HL-60/S4 (cell line): ENCODE data around the gene STRADB.
"Not testable (repeated sequence)": the region's sequence is repeated elsewhere in the genome, so short reads cannot be mapped to it uniquely, and the experiment has no call there.

Experiments
- in situ Hi-C: fragments of 300-500 bp; cut with MboI; formaldehyde crosslinking; loops from 2 replicates; pipeline ENCODE4 v1.14.3; 2022; ENCODE audit warnings: low sequenced_read_pairs

The STRADB gene

DNA sequence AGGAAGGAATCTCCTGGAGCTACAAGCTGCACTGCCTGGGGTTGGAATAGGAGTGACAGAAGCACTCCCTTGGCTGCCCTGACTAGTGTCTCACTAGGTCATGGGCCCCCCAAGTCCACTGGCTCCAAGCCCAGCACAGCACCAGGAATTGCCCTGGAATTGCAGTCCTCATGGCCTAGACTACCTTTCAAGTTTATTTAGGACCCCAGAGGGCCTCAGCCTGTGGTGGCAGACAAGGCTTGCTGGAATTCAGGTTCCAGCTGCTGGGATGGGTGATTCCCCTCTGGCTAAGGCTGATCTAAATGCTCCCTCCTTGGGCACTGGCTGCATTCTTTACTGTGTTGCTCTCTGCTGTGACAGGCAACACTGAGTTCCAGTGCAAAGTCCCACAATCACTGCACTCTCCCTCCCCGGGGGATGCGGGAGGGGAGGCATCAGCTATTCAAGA is 14.0 kb downstream of the STRADB start:
- in situ Hi-C loops = no loop called here

DNA sequence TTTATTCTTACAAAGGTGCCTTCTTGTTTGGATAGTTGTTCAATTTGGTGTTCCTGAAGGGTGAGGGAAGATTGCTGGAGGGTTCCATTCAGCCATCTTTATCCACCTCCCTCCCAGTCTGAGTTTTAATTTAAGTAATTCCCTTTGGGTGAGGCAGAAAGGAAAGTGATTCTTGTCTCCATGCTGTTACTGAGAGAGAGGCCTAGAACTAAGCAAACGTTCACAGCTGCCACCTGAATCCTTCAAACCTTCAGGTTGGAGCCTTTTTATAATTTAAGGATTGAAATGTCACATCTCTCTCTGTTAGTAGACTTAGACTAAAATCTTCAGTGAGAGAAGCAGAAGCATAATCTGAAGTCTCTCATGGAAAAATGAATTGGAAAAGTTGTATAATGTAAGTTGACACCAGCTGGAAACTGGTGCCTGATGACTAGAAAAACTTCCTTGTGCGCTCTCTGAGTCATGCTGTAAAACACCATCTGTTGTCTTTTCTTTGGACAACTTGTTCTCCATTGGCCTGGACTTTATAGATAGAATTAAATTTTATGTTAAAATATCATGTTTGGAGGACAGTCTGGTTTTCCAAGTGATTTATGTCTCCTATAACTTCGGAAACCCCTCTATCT is 14.6 kb downstream of the STRADB start:
- in situ Hi-C loops = no loop called here

DNA sequence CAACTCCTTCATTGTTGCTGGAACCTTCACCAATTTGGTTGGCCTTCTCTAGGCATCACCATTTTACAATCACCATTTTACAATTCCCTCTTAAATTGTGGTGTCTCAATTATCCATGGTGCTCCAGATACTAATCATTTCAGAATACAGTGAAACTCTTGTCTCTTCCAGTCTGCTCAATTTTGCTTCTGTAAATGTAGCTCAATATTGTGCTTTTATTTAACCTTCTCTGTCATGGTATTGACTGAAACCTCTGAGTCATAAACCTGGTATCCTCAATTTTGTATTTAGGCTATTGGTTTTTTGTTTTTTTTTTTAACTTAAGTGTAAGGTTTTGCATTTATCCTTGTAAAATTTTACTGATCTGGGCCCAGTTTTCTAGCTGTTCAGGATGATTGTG is 16.1 kb downstream of the STRADB start:
- in situ Hi-C loops = no loop called here

DNA sequence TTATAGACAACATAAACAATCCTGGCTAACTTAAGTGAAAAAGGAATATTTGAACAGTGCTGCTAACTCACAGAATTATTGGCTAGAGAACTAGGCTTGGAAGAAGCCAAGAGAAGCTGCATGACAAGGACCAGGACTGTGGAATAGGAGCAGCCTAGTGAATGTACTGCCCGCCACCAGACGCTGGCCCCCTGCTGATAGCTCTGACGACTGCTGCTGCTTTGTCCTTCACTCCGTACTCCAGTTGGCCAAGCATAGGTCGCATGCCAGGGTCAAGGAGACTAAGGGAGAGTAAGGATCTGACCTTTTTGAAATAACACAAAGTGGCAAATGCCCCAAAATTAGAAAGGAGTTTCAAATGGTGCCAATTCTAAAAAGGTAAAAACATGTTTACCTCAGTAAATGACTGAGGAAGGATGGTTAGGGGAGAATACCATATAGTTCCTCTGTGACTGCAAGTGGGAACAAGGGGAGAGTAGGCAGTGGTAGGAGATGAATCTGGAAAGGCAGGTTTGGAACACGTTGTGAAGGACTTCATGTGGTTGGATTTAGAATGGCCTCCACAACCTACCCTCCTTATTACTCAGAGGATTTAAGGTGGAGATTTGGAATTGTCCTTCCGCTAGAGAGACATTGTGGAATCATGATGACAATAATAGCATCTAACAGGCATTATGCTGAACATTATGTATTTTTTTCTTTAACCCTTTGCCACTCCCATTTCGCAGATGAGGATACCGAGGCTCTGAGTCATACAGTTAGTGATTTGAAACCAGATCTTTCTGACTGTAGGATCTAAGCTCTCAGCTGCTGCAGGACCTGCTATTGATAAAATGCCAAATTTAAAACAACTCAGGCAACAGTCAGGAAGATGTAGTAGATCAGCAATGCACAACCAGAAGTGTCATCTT is 19.5 kb downstream of the STRADB start:
- in situ Hi-C loops = no loop called here

DNA sequence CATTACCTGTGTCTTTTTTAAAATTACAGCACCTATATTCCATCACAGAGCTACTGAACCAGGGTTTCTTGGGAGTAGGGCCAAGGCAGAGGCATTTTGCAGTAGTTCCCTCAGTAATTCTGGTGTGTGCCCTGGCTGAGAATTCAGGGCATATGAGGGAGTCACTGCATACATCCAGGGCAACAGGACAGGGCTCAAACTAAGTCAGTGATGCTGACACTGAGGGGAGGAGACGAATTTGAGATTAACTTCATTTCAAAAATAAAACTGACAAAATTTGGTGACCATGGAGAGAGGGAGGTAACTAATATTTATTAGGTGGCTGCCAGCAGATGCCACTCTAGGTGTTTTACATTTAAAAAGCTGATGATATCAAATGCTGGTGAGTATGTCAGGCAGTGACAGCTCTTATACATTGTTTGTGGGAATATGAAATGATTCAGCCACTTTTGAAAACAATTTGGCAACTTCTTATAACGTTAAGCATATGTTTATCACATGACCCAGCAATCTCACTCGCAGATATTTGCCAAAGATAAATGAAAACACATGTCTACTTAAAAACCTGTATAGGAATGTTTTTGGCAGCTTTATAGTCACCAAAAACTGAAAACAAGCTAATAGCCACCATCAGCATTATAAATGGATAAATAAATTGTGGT is 20.3 kb downstream of the STRADB start:
- in situ Hi-C loops = no loop called here

DNA sequence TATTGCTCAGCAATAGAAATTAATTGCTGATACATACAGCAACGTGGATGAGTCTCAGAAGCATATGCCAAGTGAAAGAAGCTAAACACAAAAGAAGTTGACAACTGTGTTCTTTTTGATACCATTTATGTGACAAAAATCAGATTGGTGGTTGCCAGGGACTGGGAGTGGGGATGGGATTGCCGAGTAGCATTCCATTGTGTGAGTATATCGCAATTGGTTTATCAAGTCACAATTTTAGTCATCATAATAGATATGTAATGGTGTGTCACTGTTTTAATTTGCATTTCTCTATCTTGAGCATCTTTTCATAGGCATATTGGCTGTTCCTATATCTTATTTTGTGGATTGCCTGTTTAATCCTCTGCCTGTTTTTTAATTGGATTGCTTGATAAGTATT is 20.9 kb downstream of the STRADB start:
- in situ Hi-C loops = no loop called here

DNA sequence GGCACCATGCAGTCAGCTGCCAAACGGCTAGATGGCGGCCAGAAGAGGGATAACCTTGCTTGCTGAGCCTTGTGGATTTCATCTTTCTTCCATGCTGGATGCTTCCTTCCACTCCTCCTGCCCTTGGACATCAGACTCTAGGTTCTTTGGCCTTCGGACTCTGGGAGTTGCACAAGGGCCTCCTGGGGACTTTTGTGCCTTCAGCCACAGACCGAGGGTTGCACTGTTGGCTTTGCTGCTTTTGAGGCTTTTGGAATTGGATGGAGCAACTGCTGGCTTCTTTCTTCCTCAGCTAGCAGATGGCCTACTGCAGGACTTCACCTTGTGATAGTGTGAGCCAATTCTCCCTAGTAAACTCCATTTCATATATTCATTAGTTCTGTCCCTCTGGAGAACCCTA is 31.0 kb downstream of the STRADB start:
- in situ Hi-C loops = no loop called here

DNA sequence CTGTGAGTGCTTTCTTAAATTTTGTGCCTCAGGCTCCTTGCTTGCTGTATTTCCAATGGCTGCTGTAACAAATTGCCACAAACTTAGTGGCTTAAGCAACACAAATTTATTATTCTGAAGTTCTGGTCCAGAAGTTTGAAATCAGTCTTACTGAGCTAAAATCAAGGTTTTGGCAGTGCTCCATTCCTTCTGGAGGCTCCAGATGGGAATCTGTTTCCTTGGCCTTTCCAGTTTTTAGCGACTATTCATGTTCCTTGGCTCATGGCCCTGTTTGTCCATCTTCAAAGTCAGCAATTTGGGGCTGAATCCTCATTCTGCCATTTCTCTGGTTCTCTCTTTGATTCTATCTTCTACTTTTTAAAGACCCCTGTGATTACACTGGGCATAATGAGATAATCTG is 31.8 kb downstream of the STRADB start:
- in situ Hi-C loops = no loop called here

DNA sequence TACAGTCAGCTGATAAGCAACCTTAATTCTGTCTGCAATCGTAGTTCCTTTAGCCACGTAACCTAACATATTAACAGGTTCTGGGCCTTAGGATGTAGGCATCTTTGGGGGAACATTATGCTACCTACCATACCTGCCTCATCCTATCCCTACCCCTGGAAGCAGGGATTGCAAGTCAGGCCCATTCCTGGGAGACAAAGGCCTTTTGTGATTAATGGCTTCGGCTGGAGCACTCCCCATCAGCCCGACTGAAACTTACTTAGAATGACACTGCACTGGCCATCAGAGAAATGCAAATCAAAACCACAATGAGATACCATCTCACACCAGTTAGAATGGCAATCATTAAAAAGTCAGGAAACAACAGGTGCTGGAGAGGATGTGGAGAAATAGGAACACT is 32.2 kb downstream of the STRADB start:
- in situ Hi-C loops = not testable (repeated sequence)

DNA sequence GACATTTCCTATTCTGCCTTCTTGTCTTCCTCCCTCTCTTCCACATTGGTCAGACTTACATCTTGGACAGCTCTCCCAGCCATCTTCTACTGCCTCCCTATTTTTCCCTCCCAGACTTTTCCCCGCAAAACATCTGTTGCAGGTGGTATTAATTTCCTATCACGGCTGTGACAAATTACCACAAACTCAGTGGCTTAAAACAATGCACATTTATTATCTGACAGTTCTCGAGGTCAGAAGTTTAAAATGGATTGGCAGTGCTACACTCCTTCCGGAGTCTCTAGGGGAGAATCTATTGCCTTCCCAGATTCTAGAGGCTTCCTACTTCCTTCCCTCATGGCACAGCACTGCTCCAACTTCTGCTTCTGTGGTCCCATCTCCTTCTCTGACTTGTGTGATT is 33.3 kb downstream of the STRADB start:
- in situ Hi-C loops = no loop called here

DNA sequence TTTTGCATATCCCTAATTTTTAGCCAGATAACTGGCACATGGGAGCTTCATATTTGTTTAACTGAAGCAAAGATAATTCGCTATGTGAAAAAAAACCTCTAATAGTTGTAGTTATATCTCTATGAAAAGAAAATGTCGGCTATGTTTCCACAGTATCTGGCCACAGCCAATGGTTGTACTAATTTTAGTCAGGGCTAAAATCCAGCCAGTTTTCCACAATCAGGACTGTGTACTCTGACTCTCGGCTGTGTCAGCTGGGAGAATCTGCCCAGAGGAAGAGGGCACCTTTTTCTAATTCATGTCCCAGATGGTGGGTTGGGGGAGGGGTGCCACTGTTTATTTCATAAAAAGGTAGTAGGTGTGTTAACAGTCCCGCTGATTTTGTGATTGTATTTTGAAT is 38.8 kb downstream of the STRADB start:
- in situ Hi-C loops = no loop called here

DNA sequence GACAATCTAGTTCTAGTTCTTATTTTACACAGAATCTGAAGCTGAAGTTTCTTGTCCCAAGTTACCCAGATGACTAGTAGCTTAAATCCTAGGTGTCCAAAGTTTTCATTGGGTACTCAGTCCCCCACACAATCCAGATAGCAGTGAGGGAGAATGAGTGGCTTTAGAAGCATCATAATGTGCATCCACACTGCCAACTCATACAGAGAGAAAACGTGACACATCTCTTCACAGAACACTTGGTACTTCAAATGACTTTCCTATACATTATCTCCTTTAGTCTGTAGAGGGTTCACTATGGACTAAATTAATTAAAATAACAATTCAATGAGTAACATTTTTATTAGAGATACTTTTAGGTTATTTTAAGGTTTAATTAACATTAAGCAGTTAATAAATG is 45.2 kb downstream of the STRADB start:
- in situ Hi-C loops = no loop called here

DNA sequence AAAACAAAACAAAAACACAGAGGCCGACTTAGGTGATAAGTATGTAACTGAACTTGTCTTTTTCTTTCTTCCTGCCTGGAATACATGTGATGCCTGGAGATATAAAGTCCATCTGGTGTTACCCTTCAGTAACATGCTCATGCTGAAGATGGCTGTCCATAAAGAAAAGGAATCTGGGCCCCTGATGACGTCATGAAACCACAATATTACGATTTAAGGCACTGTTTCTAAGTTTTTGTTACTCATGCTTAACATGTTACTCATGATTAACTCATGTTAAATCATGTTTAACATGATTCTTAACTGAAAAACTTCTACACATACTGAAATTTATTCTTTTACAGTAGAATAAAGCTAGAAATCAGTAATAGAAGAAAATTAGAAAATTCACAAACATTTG is 49.0 kb downstream of the STRADB start:
- in situ Hi-C loops = no loop called here

DNA sequence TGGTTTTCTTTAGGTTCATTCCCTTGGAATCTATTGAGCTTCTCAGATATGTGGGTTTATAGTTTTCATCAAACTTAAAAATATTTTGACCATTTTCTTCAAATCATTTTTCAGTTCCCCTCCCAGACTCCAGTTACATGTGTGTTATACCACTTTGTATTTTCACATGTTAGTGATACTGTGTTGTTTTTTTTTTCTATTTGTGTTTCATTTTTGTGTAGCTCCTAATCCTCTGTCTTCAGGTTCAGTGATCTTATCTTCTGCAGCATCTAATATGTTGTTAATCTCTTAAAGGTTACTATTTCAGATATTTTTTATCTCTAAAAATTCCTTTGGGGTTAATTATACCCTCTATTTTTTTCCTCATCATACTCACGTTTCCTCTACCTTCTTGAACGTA is 51.2 kb downstream of the STRADB start:
- in situ Hi-C loops = no loop called here

DNA sequence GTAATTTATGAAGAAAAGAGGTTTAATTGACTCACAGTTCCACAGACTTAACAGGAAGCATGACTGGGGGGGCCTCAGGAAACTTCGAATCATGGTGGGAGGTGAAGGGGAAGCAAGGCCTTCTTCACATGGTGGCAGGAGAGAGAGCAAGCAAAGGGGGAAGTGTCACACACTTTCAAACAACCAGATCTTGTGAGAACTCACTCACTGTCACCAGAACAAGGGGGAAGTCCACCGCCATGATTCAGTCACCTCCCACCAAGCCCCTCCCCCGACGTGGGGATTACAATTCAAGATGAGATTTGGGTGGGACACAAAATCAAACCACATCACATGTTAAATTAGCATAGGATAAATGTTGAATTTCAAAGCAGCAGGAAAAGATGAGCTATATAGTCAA is 56.2 kb downstream of the STRADB start:
- in situ Hi-C loops = no loop called here

DNA sequence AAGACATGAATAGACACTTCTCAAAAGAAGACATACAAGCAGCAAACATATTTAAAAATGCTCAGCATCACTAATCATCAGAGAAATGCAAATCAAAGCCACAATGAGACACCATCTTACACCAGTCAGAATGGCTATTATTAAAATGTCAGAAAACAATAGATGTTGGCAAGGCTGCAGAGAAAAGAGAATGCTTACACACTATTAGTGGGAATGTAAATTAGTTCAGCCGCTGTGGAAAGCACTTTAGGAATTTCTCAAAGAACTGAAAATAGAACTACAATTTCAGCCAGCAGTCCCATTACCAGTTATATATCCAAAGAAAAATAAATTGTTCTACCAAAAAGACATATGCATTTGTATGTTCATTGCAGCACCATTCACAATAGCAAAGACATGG is 61.7 kb downstream of the STRADB start:
- in situ Hi-C loops = no loop called here

DNA sequence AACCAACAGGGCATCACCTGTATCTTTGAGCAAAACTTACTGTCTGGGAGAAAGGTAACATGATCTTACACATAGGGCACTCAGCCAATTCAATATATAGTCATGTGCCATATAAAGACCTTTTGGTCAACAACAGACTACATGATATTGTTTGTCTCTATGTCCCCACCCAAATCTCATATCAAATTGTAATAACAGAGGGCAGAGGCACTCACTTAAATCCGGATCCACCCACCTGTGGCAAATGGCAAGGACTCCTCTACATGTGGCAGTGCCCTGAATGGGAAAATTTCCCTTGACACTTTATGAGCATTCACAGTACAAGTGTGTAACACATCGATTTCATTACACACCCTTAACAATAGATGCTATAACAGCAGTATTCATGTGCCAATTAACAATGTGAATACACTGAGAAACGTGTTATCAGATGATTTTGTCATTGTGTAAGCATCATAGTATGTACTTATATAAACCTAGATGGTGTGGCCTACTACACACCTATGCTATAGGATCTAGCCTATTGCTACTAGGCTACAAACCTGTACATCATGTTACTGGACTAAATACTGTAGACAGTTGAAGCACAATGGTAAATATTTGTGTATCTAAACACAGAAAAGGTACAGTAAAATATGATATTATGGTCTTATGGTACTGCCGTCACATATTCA is 64.2 kb downstream of the STRADB start:
- in situ Hi-C loops = no loop called here

DNA sequence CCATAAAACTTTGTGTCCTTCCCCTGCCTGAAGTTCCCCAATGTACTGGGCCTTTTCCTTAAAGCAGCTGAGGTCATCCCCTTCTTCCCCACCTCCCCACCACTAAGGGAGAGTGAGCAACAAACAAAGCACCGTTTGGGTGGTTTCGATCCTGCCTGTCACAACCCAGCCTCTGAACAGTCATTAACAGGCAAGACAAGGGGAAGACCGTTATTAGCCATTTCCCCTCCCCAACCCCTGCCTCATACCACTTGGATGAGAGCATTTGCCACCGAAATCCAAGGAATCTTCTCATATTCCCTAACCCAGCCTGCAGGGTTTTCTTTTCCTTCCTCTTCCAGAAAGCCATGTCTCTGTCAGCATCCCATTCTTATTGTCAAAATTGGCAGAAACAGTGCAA is 65.6 kb downstream of the STRADB start:
- in situ Hi-C loops = no loop called here

DNA sequence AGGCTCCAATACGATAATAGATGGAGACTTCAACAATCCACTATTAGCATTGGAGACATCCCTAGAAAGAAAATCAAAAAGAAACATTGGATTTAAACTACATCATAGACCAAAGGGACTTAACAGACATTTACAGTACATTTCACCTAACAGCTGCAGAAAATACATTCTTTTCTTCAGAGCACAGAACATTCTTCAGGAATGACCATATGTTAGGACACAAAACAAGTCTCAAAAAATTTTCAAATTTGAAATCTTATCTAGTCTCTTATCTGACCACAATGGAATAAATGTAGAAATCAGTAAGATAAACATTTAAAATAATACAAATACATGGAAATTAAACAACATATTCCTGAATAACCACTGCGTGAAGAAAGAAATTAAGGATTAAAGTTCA is 68.7 kb downstream of the STRADB start:
- in situ Hi-C loops = no loop called here

DNA sequence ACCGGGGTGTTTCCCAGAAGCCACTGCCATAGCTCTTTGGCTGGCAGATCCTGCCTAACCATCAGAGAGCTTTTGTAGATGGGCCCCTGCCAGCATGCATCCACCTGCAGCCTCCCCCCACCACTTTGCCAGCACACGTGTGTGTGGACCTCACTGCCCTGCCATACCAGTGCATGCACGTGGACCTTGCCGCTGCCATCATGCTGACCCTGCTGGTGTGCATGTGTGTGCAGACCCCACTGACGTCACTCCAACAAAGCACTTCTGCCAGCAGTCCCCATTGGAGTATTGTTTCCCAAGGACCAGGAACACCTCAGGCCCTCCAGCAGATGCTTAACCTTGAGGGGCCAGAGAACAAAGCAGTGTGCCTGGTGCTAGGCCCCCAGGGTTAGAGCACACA is 71.4 kb downstream of the STRADB start:
- in situ Hi-C loops = no loop called here

DNA sequence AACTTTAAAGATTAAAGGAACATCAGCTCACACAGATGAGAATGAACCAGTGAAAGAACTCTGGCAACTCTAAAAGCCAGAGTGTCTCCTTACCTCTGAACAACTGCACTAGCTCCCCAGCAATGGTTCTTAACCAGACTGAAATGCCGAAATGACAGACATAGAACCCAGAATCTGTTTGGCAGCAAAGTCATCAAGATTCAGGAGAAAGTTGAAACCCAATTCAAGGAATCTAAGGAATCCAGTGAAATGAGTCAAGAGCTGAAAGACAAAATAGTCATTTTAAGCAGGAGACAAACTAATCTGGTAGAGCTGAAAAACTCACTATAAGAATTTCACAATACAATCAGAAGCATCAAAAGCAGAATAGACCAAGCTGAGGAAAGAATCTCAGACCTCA is 72.0 kb downstream of the STRADB start:
- in situ Hi-C loops = no loop called here
